Adrenal gland (tissue), 5 donors: Measurements from ENCODE around the gene KLC3.

Source experiments
- CTCF ChIP-seq, 6 experiments: fragments of 450-650 bp in 4 of 6; fragments of 200-600 bp in 2 of 6; sonication (generic) in 1 of 6; IDR thresholded peaks; 1 replicate in 5 of 6; 2 replicates in 1 of 6; pipeline versions ENCODE4 v1.5.1 to v1.8.0; 2016 to 2021; ENCODE audit warnings: antibody characterized with exemption in 6 of 6, mild to moderate bottlenecking in 2 of 6, moderate library complexity in 1 of 6
- POLR2A ChIP-seq, 2 donors: fragments of 450-650 bp; IDR thresholded peaks; one replicate each; pipeline ENCODE4 v1.6.1; 2017; ENCODE audit warnings: antibody characterized with exemption in 2 of 2, mild to moderate bottlenecking in 2 of 2, moderate library complexity in 1 of 2
- donor health status: DM: no; HTN: no; CAD: no.

- no peak for TF ChIP-seq POLR2A (IDR thresholded peaks at IDR 0.05)
- no peak for TF ChIP-seq CTCF (IDR thresholded peaks at IDR 0.05)
Observed at GRCh38 chr19:45348367-45349125, 8.0 kb downstream of the KLC3 start.
